H1 (cell line): ENCODE measurements around the gene CTNNBL1.

ENCODE experiments used
- MAX ChIP-seq: IDR thresholded peaks from 2 replicates; pipeline ENCODE4 v1.6.1; 2012; ENCODE audit warnings: inconsistent platforms
- POLR2A ChIP-seq, 2 experiments: IDR thresholded peaks; 1 replicate in 1 of 2; 2 replicates in 1 of 2; pipeline ENCODE4 v1.6.1; 2011; ENCODE audit warnings: low read depth in 2 of 2, low read length in 2 of 2, mild to moderate bottlenecking in 2 of 2; ENCODE audit errors: control extremely low read depth in 1 of 2
- POLR2AphosphoS5 ChIP-seq: IDR thresholded peaks from 2 replicates; pipeline ENCODE4 v1.6.1; 2011; ENCODE audit warnings: low read depth, low read length
- SUZ12 ChIP-seq: fragments of 200-600 bp; sonication (generic); IDR thresholded peaks from 2 replicates; pipeline ENCODE4 v1.6.1; 2012; ENCODE audit warnings: mild to moderate bottlenecking, inconsistent platforms, low read length, moderate library complexity, mixed read lengths
- TAF1 ChIP-seq: IDR thresholded peaks from 2 replicates; pipeline ENCODE4 v1.6.1; 2011; ENCODE audit warnings: mild to moderate bottlenecking, low read depth, low read length
- TF ChIP-seq, protein P1 (sequence below), 3 experiments: IDR thresholded peaks; 1 replicate in 2 of 3; 2 replicates in 1 of 3; pipeline versions ENCODE4 v1.5.1 to v1.6.1; 2011; ENCODE audit warnings: low read length in 3 of 3, mild to moderate bottlenecking in 3 of 3, inconsistent platforms in 2 of 3, low read depth in 1 of 3, moderate library complexity in 1 of 3; ENCODE audit not compliant: insufficient read depth in 1 of 3; ENCODE audit errors: control extremely low read depth in 1 of 3

DNA sequence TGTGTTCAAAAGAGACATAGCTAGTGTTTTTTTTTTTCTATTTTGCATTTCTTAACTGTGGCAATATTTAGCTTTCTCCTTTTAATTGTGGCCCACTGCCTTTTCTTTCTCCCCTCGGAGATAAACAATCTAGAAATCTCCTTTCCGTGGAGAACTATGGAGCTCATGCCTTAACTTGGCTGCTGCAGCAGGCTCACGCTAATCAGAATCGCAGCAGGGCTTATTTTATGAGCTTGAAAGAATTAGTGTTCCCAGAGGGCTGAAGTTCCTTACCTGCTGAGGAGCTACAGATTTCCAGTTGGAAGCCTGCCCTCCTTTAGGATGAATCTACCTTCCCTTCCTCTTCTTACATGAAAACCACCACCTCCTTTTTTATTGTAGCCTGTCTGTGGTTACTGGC lies 35.6 kb downstream of the CTNNBL1 start:
- TF ChIP-seq POLR2A (IDR thresholded peaks at IDR 0.05; ENCODE audit: control extremely low read depth in 1 of 2, low read depth in 2 of 2, low read length in 2 of 2) (no peak), MAX (no peak), TAF1 (no peak), SUZ12 (no peak), POLR2AphosphoS5 (no peak)
- TF ChIP-seq, protein P1, sequence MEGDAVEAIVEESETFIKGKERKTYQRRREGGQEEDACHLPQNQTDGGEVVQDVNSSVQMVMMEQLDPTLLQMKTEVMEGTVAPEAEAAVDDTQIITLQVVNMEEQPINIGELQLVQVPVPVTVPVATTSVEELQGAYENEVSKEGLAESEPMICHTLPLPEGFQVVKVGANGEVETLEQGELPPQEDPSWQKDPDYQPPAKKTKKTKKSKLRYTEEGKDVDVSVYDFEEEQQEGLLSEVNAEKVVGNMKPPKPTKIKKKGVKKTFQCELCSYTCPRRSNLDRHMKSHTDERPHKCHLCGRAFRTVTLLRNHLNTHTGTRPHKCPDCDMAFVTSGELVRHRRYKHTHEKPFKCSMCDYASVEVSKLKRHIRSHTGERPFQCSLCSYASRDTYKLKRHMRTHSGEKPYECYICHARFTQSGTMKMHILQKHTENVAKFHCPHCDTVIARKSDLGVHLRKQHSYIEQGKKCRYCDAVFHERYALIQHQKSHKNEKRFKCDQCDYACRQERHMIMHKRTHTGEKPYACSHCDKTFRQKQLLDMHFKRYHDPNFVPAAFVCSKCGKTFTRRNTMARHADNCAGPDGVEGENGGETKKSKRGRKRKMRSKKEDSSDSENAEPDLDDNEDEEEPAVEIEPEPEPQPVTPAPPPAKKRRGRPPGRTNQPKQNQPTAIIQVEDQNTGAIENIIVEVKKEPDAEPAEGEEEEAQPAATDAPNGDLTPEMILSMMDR (IDR thresholded peaks at IDR 0.05; ENCODE audit: control extremely low read depth in 1 of 3, insufficient read depth in 1 of 3, low read depth in 1 of 3, low read length in 3 of 3): no peak
